ENCODE measurements around the gene S100A10. TPM values are rescaled to one million over a fixed set of nuclear protein-coding genes. Genes with fewer than 3 reads are reported as not detected.

The S100A10 gene
- total RNA-seq, 1 experiment from 2014 or later, result 1,694 TPM

DNA sequence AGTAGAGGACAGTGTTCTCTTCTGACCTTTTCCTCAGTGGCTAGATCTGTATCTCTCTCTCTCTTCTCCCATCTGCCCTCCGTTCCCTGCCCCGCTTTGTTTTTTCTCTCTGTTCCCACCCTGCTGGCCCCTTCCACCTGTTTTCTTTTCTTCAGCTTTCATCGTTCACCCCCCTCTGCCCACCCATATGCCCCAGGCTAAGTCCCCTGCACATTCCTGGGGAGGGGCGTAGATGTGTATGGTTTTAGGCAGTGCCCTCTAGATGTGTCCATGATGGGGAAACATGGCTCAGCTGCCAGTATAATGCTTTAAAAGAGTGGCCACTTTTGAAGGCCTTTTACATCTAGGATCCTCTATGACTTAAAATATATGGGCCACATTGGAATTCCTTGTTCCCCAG lies 29.6 kb upstream of the S100A10 start:
- no peaks in the 10 kb centered on the region for H3K36me3 Mint-ChIP-seq (ENCODE audit: insufficient read depth, unreplicated experiment)
- TF ChIP-seq, protein P1, sequence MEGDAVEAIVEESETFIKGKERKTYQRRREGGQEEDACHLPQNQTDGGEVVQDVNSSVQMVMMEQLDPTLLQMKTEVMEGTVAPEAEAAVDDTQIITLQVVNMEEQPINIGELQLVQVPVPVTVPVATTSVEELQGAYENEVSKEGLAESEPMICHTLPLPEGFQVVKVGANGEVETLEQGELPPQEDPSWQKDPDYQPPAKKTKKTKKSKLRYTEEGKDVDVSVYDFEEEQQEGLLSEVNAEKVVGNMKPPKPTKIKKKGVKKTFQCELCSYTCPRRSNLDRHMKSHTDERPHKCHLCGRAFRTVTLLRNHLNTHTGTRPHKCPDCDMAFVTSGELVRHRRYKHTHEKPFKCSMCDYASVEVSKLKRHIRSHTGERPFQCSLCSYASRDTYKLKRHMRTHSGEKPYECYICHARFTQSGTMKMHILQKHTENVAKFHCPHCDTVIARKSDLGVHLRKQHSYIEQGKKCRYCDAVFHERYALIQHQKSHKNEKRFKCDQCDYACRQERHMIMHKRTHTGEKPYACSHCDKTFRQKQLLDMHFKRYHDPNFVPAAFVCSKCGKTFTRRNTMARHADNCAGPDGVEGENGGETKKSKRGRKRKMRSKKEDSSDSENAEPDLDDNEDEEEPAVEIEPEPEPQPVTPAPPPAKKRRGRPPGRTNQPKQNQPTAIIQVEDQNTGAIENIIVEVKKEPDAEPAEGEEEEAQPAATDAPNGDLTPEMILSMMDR (IDR thresholded peaks at IDR 0.05; ENCODE audit: unreplicated experiment), result no peak
- no peaks in the 10 kb centered on the region for H3K9me3 Mint-ChIP-seq (ENCODE audit: unreplicated experiment)
- ChIA-PET POLR2A (interaction anchor here (1.0 to 2.6 kb wide), 4 partner anchors 12 to 30 kb away, joined by 3 to 45 read pairs (median 4); partner anchors contain the start of genes S100A10 and S100A11), CTCF (interaction anchor here (0.6 to 2.2 kb wide), 10 partner anchors 8 to 160 kb away, joined by 3 to 9 read pairs (median 4); no protein-coding TSS in a partner anchor)
- intact Hi-C loops (cut with micrococcal nuclease), result no loop called here
- peaks cover 26% of the 10 kb centered on the region for H3K4me1 Mint-ChIP-seq (ENCODE audit: insufficient read depth, unreplicated experiment)
- no TSS peak for BruUV-seq (replicated peaks)
- H3K27ac Mint-ChIP-seq (ENCODE audit: low read depth, unreplicated experiment), result no peak overlapping the region
- H3K27me3 Mint-ChIP-seq (ENCODE audit: insufficient read depth, unreplicated experiment), result no peaks in the 10 kb centered on the region
- DNase-seq (ENCODE audit: unreplicated experiment), result no peak
- H3K4me3 Mint-ChIP-seq (ENCODE audit: unreplicated experiment), result no peak overlapping the region

DNA sequence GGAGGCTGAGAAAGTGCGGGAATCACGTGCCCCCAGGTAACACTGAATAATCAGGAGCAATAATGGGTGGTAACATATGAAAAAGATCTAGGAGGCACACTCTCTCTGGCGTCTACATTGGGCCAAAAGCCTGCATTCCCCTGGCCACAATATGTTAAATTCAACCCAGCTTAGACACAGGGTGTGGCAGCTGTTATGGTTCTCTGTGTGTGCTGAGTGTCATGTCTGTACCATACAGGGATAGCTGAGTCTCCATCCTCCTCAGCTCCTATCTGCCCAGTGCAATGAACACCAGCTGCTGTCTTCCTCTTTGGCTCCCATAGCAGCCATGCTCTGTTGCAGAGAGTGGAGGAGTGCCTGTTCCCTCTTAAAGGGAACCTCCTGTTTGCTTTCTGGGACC lies 28.8 kb upstream of the S100A10 start:
- DNase-seq (ENCODE audit: unreplicated experiment), result no peak

DNA sequence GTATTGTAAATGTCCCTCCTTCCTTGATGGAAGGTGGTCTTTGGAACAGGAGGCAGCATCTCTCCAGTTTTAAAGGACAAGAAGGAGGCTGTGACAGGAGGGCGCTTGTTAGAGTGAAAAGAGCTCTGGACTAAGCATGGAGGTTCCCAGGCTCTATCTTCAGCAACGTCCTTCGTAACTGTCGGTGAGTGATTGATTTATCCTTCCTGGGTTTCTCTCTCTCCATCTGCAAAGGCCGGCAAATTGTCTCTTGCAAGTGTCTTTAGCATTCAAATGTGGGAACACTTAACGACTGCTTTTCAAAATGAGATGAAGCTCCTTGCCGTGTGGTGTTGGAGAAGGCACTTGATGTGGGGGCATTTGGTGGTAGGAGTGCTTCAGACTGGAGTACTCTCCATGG lies 27.9 kb upstream of the S100A10 start:
- TF ChIP-seq, protein P1 (IDR thresholded peaks at IDR 0.05; ENCODE audit: unreplicated experiment), result no peak
- CTCF ChIA-PET, result interaction anchor here (0.5 to 2.2 kb wide), 9 partner anchors 9 to 392 kb away, joined by 3 to 9 read pairs (median 3); no protein-coding TSS in a partner anchor
- Mint-ChIP-seq H3K27ac (ENCODE audit: low read depth, unreplicated experiment) (no peak overlapping the region), H3K9me3 (ENCODE audit: unreplicated experiment) (no peaks in the 10 kb centered on the region), H3K36me3 (ENCODE audit: insufficient read depth, unreplicated experiment) (no peaks in the 10 kb centered on the region), H3K4me1 (ENCODE audit: insufficient read depth, unreplicated experiment) (peaks cover 15% of the 10 kb centered on the region), H3K4me3 (ENCODE audit: unreplicated experiment) (no peak overlapping the region), H3K27me3 (ENCODE audit: insufficient read depth, unreplicated experiment) (no peaks in the 10 kb centered on the region)
- no TSS peak for BruUV-seq (replicated peaks)
- no peak for DNase-seq (ENCODE audit: unreplicated experiment)
- intact Hi-C loops (cut with micrococcal nuclease), result no loop called here
- POLR2A ChIA-PET, result interaction anchor here (1.0 to 1.9 kb wide), 2 partner anchors 19 to 21 kb away, joined by 3 to 5 read pairs; no protein-coding TSS in a partner anchor

More for the DNA sequence above, 28.8 kb upstream of the S100A10 start:
- BruUV-seq (replicated peaks), result no TSS peak
- Mint-ChIP-seq H3K27me3 (ENCODE audit: insufficient read depth, unreplicated experiment) (no peaks in the 10 kb centered on the region), H3K9me3 (ENCODE audit: unreplicated experiment) (no peaks in the 10 kb centered on the region), H3K36me3 (ENCODE audit: insufficient read depth, unreplicated experiment) (no peaks in the 10 kb centered on the region), H3K4me1 (ENCODE audit: insufficient read depth, unreplicated experiment) (peaks cover 23% of the 10 kb centered on the region), H3K4me3 (ENCODE audit: unreplicated experiment) (no peak overlapping the region), H3K27ac (ENCODE audit: low read depth, unreplicated experiment) (no peak overlapping the region)
- TF ChIP-seq, protein P1 (IDR thresholded peaks at IDR 0.05; ENCODE audit: unreplicated experiment), result no peak
- CTCF ChIA-PET, result interaction anchor here (0.6 to 2.2 kb wide), 6 partner anchors 10 to 27 kb away, joined by 3 to 9 read pairs (median 4); no protein-coding TSS in a partner anchor
- POLR2A ChIA-PET, result interaction anchor here (1.0 to 1.9 kb wide), 3 partner anchors 20 to 29 kb away, joined by 3 to 5 read pairs (median 3); partner anchors contain the start of gene S100A10
- intact Hi-C loops (cut with micrococcal nuclease), result no loop called here

DNA sequence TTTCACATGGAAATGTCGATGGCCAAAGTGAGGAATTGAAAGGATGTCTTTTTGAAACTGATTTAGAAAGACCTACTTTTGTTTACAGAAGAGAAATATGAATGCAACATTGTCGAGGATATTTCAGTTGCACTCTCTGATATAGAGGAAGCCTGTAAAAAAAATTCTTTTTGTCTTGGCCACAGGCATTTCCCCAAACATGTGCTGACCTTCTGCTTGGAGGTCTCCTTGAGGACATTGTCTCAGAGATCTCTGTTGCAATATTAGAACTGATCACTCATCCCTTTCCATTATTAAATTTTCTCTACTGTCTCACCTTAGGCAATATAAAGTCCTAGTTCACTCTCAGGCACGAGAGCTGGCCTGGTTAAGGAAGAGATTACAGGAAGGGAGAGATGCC lies 27.2 kb upstream of the S100A10 start:
- no peak for DNase-seq (ENCODE audit: unreplicated experiment)
- Mint-ChIP-seq H3K36me3 (ENCODE audit: insufficient read depth, unreplicated experiment) (no peaks in the 10 kb centered on the region), H3K27me3 (ENCODE audit: insufficient read depth, unreplicated experiment) (no peaks in the 10 kb centered on the region), H3K27ac (ENCODE audit: low read depth, unreplicated experiment) (no peak overlapping the region), H3K4me1 (ENCODE audit: insufficient read depth, unreplicated experiment) (peaks cover 18% of the 10 kb centered on the region), H3K9me3 (ENCODE audit: unreplicated experiment) (no peaks in the 10 kb centered on the region), H3K4me3 (ENCODE audit: unreplicated experiment) (no peak overlapping the region)
- TF ChIP-seq, protein P1 (IDR thresholded peaks at IDR 0.05; ENCODE audit: unreplicated experiment), result no peak
- ChIA-PET CTCF (interaction anchor here (0.6 to 2.2 kb wide), 3 partner anchors 8 to 86 kb away, joined by 3 to 9 read pairs (median 3); no protein-coding TSS in a partner anchor), POLR2A (no interaction called here)
- no TSS peak for BruUV-seq (replicated peaks)
- intact Hi-C loops (cut with micrococcal nuclease), result no loop called here

Data from MCF 10A (cell line).